GM19351 (cell line): ENCODE data around the gene RNU7-1.
A peak's percentile ranks its signal among the peaks of the same experiment; 100 is the strongest.
"Not testable (repeated sequence)": the region's sequence is repeated elsewhere in the genome, so short reads cannot be mapped to it uniquely, and the experiment has no call there.

Experiments used
- ATAC-seq: cut with Tn5 transposase; IDR thresholded peaks from one replicate; pipeline ENCODE4 v1.9.1; 2021; ENCODE audit warnings: mild to moderate bottlenecking, moderate library complexity; ENCODE audit not compliant: unreplicated experiment

The RNU7-1 gene

DNA sequence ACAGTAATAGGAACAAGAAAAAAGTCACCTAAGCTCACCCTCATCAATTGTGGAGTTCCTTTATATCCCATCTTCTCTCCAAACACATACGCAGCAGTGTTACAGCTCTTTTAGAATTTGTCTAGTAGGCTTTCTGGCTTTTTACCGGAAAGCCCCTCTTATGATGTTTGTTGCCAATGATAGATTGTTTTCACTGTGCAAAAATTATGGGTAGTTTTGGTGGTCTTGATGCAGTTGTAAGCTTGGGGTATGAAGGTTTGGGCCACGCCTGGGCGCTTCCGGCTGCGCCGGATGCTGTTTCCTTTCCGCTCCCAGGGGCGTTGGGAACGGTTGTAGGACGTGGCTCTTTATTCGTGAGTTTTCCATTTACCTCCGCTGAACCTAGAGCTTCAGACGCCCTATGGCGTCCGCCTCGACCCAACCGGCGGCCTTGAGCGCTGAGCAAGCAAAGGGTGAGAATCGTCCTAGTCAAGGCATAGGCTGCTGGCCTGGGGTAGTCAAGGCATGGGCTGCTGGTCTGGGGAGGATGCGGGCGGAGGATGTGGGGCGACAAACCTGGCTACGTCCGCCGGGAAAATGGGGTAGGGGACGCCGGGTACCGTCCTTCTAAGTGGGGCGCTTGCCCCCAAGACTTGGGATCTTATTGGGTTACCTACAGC is at the start of gene RNU7-1, which contains the start of gene C12orf57:
Gene RNU7-1 (plus strand): TSS at position 95 of the 659 bp plus-strand sequence.
Gene C12orf57 (plus strand): TSS at position 301 of the 659 bp plus-strand sequence. CDS start 100 bp downstream, at position 401.
- peak; percentile 37 for ATAC-seq

DNA sequence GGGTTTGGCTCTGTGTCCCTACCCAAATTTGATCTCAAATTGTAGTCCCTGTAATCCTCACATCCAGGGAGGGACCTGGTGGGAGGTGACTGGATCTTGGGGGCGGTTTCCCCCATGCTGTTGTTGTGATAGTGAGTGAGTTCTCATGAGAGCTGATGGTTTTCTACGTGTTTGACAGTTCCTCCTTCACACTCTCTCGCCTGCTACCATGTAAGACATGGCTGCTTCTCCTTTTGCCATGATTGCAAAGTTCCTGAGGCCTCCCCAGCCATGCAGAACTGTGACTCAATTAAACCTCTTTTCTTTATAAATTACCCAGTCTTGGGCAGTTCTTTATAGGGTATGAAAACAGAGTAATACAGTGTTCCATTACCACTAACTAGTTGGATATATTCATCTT is 49.3 kb upstream of the RNU7-1 start:
- no peak for ATAC-seq

DNA sequence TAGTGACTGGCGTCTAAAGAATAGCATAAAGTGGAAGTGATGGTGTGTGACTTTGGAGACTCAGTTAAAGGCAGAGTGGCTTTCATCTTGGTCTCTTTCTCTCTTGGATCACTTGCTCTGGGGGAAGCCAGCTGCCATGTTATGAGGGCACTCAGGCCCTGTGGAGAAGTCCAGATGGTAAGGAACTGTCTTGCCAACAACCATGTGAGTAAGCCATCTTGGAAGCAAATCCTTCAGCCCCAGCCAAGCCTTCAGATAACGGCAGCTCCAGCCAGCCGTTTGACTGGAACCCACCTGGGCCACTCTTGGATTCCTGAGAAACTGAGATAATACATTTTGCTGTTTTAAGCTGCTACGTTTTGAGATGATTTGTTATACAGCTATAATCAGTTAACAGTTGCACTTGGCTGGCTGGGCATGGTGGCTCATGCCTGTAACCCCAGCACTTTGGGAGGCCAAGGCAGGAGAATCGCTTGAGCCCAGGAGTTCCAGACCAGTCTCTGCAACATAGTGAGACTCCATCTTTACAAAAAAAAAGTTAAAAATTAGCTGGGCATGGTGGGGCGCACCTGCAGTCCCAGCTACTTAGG is 46.7 kb upstream of the RNU7-1 start:
- no peak for ATAC-seq

DNA sequence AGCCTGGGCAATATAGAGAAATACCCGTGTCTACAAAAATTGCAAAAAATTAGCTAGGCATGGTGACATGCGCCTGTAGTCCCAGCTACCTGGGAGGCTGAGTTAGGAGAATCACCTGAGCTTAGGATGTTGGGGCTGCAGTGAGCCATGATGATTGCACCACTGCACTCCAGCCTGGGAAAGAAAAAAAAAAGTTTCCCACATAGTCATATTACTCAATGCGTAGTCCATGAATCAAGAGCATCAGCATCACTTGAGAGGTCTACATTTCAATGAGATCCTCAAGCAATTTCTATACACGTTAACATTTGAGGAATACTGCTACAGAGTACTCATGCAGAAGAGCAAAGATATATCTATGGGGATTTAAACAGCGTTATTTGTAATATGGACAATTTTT is 44.2 kb upstream of the RNU7-1 start:
- ATAC-seq = no peak

DNA sequence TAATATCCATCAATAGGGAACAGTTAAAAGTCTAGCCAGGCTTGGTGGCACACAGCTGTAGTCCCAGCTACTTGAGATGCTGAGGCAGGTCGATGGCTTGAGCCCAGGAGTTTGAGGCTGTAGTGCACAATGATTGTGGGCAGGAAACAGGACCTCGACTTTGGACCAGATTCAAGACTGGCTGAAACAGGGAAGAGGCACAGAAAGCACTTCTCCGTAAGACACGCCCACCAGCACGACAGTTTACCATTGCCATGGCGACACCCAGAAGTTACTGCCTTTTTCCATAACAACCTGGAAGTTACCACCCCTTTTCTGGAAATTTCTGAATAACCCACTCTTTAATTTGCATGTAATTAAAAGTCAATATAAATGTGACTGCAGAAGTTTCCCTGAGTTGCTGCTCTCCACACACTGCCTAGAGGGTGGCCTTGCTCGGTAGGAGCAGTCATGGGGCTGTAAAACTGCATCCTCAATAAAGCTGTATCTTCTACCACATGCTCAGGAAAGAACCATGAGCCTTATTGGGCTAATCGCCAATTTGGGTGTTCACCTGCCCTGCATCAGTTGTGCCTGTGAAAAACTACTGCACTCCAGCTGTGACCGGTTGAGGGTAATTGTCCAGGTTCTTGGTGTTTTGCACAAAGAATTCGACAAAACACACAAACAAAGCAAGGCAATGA is 43.6 kb upstream of the RNU7-1 start:
- ATAC-seq = no peak

DNA sequence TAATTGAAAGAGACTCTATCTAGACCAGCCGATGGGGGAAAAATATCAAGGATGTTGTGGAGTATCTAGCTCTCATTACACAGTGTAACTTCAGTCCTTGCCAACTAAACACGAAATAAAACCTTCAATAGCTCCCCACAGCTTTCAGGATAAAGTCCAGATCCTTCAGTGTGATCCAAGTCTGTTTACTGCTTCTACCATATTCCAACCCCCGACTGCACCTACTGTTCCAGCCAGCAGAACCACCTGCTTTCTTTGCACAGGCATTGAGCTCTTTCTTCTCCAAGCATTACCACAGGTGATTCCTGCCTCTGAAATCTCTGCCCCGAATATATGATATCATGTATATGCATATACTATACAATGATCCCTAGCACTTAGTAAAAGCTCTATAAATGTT is 41.2 kb upstream of the RNU7-1 start:
- ATAC-seq = no peak

DNA sequence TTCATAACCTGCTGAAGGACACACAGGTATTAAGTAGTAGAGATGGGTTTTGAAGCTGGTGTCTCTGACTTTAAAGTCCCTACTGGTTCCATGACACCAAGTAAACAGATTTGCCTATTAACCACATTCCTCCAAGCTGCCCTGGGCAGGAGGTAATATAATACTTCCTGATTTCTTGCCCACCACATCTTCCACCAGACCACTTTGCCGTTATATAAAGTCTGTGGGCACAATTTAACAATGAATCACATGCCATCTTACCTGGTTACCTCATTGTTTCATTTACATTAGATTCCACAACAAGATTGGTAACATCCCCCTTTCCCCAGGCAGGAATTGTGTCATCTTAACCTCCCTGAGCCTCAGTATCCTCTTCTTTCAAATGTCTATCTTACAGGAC is 39.9 kb upstream of the RNU7-1 start:
- no peak for ATAC-seq

DNA sequence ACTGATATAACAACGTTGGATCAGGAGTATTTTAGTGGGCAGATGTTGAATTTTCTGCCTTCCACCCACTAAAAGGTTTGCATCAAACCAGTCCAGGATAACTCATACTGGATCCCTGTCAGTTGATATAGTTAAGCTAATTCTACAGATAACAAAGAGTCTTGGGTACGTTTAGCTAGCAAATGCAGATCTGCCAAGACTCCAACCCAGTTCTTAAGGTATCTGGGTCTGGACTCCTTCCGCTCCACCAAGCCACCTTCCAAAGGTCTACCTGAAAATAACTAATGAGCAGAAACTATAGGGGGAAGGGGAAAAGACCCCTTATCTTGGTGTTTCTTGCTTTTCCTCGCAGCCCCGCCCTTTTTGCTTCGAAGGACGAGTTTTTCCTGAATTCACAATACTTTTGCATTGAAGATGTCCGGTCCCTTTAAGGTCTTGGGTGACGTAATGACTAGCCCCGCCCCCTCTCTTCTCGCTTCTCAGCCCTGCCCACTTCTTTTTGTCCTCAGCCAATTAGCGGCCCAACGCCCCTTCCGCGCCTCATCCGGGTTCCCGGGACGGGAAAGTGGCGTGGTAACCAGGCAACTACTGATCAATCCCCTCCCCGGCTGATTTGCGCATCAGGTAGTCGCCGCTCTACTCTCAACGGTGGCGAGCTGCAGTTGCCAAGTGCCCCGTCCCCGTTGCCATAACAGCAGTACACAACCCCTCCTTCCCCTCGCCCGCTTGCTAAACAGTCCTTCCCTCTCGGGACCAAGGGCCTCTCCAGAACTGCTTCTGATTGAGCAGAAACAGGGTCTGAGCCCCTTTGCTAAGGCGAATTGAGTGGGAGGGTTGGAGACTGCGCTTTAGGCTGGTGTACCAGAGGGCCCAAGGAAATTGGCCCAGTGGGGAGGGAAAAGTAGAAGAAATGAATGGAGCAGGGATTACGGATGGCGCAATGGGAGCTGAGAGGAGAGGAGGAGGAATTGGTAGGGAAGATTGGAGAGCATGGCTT is 39.0 kb upstream of the RNU7-1 start, which contains the start of gene LRRC23:
Gene LRRC23 (plus strand): TSS at position 543 of the 997 bp plus-strand sequence. CDS start 812 bp downstream, outside the sequence.
- peak; percentile 97 for ATAC-seq

DNA sequence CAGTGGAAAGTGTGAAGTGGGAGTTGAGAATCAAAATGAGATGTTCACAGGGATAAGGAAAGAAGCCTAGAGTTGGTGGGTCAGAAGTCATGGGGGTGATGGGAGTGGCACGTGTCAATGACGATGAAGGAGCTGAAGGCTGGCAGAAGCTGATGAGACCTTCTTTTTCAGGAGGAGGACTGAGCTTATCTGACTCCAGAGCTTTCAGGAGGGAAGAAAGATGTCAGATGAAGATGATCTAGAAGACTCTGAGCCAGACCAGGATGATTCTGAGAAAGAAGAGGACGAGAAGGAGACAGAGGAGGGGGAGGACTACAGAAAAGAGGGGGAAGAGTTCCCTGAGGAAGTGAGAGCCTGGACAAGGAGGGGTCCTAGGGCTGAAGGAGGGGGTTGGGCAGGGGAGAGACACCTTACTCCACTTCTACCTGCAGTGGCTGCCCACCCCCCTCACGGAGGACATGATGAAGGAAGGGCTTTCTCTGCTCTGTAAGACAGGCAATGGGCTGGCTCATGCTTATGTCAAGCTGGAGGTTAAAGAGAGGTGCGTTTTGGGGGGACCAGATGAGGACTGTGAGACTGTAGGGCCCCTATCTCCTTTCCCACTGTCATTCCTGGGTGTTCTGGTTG is 38.1 kb upstream of the RNU7-1 start:
- no peak for ATAC-seq

DNA sequence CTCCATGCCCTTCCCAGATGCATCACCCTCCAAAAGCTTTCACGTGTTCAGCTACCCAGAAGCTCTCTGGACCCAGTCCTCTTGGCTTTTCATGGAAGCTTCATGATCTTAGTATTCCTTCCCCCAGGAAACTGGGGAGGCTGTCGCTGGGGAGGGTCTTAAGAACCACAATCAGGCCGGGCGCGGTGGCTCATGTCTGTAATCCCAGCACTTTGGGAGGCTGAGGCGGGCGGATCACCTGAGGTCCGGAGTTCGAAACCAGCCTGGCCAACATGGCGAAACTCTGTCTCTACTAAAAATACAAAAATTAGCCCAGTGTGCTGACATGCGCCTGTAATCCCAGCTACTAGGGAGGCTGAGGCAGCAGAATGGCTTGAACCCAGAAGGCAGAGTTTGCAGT is 35.5 kb upstream of the RNU7-1 start:
- not testable (repeated sequence) for ATAC-seq

DNA sequence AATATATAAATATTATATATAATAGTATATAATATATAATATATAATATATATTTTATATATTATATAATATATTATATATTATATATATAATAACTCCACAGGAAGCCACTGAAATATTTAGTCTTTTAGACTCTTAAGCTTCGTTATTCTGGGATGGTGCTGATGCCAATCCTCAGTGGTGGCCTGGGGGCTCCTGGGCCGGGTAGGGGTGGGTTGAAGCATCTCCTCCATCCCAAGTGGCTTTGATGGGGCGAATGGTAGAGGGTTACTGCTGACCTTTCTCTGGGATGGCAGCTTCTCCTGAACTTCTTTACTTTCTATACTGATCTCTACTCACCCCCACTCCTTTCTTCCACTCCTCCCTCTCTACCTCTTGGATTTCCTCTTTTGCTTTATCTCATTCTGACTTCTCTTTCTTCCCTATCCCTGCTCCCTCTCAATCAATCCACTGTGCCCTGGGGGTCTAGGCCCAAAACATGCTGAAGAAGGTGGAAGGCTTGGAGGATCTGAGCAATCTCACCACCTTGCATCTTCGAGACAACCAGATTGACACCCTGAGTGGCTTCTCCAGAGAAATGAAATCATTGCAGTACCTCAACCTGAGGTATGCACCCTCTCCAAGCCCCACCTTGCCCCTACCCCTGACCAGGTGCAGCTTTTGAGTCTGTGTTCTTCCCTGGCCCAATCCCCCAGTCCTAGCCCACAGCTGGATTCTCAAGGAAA is 34.0 kb upstream of the RNU7-1 start:
- no peak for ATAC-seq

DNA sequence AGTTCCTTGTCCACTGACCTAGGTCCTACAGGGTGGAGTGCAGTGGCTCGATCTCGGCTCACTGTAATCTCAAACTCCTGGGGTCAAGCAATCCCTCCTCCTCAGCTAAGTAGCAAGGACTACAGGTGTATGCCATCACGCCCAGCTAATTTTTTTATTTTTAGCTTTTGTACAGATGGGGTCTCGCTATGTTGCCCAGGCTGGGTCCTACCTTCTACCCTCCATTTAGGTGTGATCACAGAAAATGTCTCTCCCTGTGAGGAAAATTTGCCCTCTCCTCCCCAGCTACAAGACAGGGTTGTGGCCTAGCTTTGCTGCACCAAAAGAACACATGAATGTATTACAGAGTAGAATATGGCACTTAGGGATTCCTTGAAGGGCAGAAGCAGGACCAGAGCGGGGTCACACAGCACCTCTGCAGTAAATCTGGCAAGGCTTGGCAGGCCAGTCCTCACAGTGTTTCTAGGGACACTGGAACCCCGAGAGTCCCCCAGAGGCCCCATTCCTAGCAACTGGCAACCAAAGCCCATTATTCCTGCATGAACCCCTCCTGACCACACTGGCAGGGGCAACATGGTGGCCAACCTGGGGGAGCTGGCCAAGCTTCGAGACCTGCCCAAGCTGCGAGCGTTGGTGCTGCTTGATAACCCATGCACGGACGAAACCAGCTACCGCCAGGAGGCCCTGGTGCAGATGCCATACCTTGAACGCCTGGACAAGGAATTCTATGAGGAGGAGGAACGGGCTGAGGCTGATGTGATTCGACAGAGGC is 31.3 kb upstream of the RNU7-1 start:
- no peak for ATAC-seq

DNA sequence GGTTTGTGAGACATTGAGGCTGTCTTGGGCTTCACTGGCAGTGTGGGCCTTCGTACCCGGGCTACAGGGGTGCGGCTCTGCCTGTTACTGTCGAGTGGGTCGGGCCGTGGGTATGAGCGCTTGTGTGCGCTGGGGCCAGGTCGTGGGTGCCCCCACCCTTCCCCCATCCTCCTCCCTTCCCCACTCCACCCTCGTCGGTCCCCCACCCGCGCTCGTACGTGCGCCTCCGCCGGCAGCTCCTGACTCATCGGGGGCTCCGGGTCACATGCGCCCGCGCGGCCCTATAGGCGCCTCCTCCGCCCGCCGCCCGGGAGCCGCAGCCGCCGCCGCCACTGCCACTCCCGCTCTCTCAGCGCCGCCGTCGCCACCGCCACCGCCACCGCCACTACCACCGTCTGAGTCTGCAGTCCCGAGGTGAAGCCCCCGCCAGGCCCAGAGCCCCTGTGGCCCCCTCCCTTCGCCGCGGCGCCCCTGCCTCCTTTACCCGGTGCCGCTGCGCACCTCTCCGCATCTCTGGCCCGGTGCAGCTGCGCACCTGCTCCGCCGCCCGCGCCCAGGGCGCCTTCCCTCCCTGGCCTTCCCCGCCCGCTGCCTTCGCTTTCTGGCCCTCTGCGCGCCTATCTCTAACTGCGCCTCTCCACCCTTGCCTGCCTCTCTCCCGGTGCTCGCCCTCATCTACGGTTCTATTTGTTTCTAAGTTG is 29.2 kb upstream of the RNU7-1 start, which contains the start of gene ENO2:
Gene ENO2 (plus strand): TSS at position 335 of the 701 bp plus-strand sequence. CDS start 1,253 bp downstream, outside the sequence.
- ATAC-seq = peak; percentile 77

DNA sequence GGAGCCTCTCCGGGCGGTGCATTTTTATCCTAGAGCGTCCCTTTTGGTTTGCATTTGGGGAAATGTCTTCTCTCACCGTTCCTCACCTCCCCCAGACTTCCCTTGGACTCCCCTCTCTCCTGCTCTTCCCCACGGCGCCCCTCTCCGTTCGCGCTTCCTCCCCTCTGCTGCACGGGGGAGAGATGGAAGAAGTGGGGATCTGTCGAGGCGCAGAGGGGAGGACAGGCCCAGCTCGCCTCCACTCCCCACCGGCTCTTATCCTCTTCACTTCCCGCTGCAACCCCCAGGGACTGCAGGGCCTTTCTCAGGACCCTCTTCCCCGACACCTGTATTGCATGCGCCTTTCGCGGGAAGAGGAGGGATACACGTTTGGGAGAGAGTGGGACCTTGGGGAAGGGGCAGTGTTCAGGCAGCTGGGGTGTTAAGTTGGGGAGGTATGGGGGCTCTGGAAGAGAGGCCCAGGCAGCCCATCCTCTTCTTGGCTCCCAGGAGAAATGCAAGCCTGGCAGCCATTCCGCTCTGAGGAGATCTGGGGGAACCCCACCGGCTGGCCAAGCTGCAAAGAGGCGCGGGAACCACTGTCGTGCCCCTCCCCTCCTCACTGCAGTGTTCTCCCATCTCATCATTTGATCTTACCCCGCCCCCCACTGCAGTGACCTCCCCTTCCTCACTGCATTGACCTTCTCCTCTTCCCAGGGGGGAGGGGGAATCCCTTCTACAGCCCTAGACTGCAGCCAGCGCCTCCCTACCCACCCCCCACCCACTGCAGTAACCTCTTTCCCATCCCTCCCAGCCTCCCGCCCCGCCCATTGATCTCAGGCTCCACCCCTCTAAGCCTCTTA is 28.4 kb upstream of the RNU7-1 start:
- ATAC-seq = no peak

DNA sequence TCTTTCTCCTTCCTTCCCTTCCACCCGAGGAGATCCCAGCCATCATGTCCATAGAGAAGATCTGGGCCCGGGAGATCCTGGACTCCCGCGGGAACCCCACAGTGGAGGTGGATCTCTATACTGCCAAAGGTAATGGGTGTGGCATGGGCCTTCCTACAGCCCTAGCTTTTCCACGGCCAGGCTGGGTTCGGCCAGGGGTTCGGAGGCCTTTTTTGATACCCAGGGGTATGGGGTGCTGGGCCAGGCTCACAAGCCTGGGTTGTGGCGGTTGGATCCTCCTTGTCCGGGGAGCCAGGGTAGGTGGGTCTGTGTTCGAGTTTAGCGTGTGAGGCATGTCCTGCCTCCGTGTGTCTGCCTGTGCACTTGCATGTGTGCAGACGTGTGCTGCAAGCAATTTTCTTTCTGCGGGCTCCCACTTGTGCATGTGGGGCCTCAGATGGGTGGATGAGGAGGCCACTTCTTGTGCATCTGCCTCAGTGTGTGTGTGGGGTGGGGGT is 27.8 kb upstream of the RNU7-1 start:
- no peak for ATAC-seq

DNA sequence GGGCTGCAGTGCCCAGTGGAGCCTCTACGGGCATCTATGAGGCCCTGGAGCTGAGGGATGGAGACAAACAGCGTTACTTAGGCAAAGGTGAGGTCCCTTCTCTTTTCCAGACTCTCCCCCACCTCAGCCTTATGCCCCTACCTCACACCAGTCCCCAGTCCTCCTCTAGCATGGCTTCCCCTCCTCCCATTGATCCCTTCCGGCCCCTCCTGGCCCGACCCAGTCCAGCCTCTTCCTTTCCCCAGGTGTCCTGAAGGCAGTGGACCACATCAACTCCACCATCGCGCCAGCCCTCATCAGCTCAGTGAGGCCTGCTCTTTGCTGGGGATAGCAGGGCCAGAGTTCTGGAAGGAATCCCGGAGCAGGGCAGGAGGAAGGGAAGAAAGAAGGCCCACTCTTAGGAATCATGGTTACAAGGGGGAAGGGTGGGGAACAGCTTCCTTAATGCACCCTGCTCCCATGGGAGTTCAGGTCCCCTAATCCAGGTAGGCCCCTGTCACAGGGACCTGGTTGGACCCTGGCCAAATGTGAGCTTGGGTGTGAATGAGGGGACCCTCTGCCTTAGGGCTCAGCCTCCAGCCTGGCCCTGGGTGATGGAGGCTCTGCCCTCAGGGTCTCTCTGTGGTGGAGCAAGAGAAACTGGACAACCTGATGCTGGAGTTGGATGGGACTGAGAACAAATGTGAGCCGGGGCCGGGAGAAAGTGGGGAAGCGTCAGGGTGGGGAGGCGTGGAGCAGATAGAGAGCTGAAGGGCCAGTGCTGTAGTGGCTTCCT is 27.0 kb upstream of the RNU7-1 start:
- no peak for ATAC-seq
